WTC11 (cell line): ENCODE data around the gene TUBGCP2. TPM values are rescaled to one million over a fixed set of nuclear protein-coding genes. Genes with fewer than 3 reads are reported as not detected.

Source experiments
- ATAC-seq: fragments of 200-7000 bp; cut with Tn5 transposase; 2 replicates; pipeline ENCODE4 v1.10.0; 2021; ENCODE audit warnings: mild to moderate bottlenecking, moderate library complexity
- CTCF ChIA-PET: fragments of 300-600 bp; sonication (Branson Sonifier 250); formaldehyde crosslinking; loops from one replicate; lab custom pipeline; 2021; ENCODE audit warnings: antibody characterized with exemption; lab: Charles Lee
- POLR2A ChIA-PET: fragments of 350-600 bp; sonication (Branson Sonifier 250); formaldehyde crosslinking; loops from one replicate; lab custom pipeline; 2021; ENCODE audit warnings: antibody characterized with exemption; lab: Charles Lee
- DNase-seq: peaks from one replicate; pipeline ENCODE4 v3.0.0; 2021; ENCODE audit warnings: low spot score
- H3K27ac Mint-ChIP-seq: 2 replicates; pipeline ENCODE4 v1.8.0; 2021; ENCODE audit warnings: mixed read lengths
- H3K27me3 Mint-ChIP-seq: 2 replicates; pipeline ENCODE4 v1.8.0; 2021; ENCODE audit warnings: low read depth, mild to moderate bottlenecking, moderate library complexity, mixed read lengths
- H3K36me3 Mint-ChIP-seq: 2 replicates; pipeline ENCODE4 v1.8.0; 2021; ENCODE audit warnings: mixed read lengths
- H3K4me1 Mint-ChIP-seq: 2 replicates; pipeline ENCODE4 v1.8.0; 2022; ENCODE audit warnings: mixed read lengths
- H3K4me3 Mint-ChIP-seq: 2 replicates; pipeline ENCODE4 v1.8.0; 2021; ENCODE audit warnings: mild to moderate bottlenecking, moderate library complexity, mixed read lengths
- H3K9me3 Mint-ChIP-seq: 2 replicates; pipeline ENCODE4 v1.8.0; 2021; ENCODE audit warnings: mixed read lengths
- ETV6 ChIP-seq: sonication (generic); formaldehyde crosslinking; IDR thresholded peaks from 2 replicates; pipeline ENCODE4 v1.8.1; 2022; ENCODE audit warnings: mild to moderate bottlenecking, missing genetic modification reagents
- FOXK1 ChIP-seq: sonication (generic); formaldehyde crosslinking; IDR thresholded peaks from 2 replicates; pipeline ENCODE4 v1.8.0; 2022; ENCODE audit warnings: mild to moderate bottlenecking, moderate library complexity, missing genetic modification reagents
- ZNF396 ChIP-seq: fragments of 250-450 bp; sonication (Bioruptor Pico); IDR thresholded peaks from 2 replicates; pipeline ENCODE4 v1.8.0; 2021; ENCODE audit warnings: mild to moderate bottlenecking, moderate library complexity, borderline replicate concordance
- ZNF416 ChIP-seq: fragments of 250-450 bp; sonication (Bioruptor Pico); IDR thresholded peaks from 2 replicates; pipeline ENCODE4 v1.9.0; 2021; ENCODE audit warnings: mild to moderate bottlenecking, inconsistent platforms
- total RNA-seq: library from RNA; stranded (reverse); gene quantifications from 3 replicates; pipeline ENCODE4 v1.2.3, GENCODE V29; 2021
- TF ChIP-seq, protein P1 (sequence below): sonication (generic); formaldehyde crosslinking; IDR thresholded peaks from 2 replicates; pipeline ENCODE4 v1.8.1; 2022; ENCODE audit warnings: low read depth, missing genetic modification reagents, borderline replicate concordance
- TF ChIP-seq, protein P2 (sequence below): sonication (generic); formaldehyde crosslinking; IDR thresholded peaks from 2 replicates; pipeline ENCODE4 v1.8.1; 2023; ENCODE audit warnings: mild to moderate bottlenecking, missing genetic modification reagents, moderate library complexity
- TF ChIP-seq, protein P3 (sequence below): sonication (generic); formaldehyde crosslinking; IDR thresholded peaks from 2 replicates; pipeline ENCODE4 v1.8.1; 2023; ENCODE audit warnings: mild to moderate bottlenecking, missing genetic modification reagents
- TF ChIP-seq, protein P4 (sequence below): sonication (generic); formaldehyde crosslinking; IDR thresholded peaks from 2 replicates; pipeline ENCODE4 v1.8.1; 2022; ENCODE audit warnings: mild to moderate bottlenecking, moderate library complexity, missing genetic modification reagents
- TF ChIP-seq, protein P5 (sequence below): fragments of 250-450 bp; sonication (Bioruptor Pico); IDR thresholded peaks from 2 replicates; pipeline ENCODE4 v1.9.0; 2021; ENCODE audit warnings: mild to moderate bottlenecking
- TF ChIP-seq, protein P6 (sequence below): sonication (generic); formaldehyde crosslinking; IDR thresholded peaks from 2 replicates; pipeline ENCODE4 v1.8.0; 2022; ENCODE audit warnings: mild to moderate bottlenecking, missing genetic modification reagents
- TF ChIP-seq, protein P7 (sequence below): fragments of 250-450 bp; sonication (Bioruptor Pico); IDR thresholded peaks from 2 replicates; pipeline ENCODE4 v2.1.2; 2022; ENCODE audit warnings: mild to moderate bottlenecking, moderate library complexity
- TF ChIP-seq, protein P8 (sequence below): fragments of 200-600 bp; IDR thresholded peaks from 2 replicates; pipeline ENCODE4 v1.8.0; 2022; ENCODE audit warnings: antibody characterized with exemption
- TF ChIP-seq, protein P9 (sequence below): fragments of 250-450 bp; sonication (Bioruptor Pico); IDR thresholded peaks from 2 replicates; pipeline ENCODE4 v1.9.0; 2021; ENCODE audit warnings: moderate library complexity, mild to moderate bottlenecking, inconsistent platforms, borderline replicate concordance
- TF ChIP-seq, protein P10 (sequence below): sonication (generic); formaldehyde crosslinking; IDR thresholded peaks from 2 replicates; pipeline ENCODE4 v1.8.1; 2022; ENCODE audit warnings: mild to moderate bottlenecking, missing genetic modification reagents, moderate library complexity, borderline replicate concordance

The TUBGCP2 gene
- total RNA-seq, 1 experiment from 2014 or later = 62.5 TPM

DNA sequence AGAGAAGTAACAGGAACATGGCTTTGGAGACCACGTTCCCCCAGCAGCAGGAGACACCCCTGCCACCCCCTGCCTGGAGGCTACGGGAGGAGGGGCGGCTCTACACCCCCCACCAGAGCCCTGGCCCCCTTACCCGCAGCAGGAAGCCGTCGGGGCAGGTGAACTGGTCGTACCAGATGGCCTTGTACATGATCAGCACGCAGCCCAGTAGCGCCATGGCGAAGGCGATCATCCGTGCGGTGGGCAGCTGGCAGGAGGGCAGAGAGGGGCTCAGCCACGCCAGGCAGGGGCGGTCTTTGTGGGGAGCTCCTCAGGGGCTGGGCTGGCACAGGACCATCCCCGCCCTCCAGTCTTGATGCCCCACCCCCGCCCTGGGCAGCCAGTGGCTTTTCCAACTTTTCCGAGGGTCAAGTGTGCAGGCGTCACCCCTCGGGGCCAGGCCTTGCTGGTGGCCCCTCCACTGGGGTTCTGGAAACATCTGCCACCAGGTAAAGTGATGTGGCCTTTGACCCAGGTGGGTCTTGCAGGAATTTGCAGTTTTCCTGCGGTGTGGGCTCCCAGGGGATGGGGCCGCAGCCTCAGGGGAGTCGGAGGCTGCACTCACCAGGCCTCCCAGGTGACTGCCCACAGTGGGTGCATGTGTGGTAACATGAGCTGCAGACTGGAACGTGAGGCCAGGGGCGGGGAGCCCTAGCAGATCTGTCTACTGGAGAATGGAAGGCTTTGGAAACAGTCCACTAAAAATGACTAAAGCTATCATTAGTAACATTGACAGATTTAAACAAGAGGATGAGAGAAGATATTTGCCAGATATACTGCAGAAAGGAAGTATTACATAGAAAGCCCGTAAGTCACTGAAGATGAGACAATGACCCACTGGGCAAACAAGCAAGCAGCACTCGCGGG, 18.3 kb upstream of the TUBGCP2 start:
- ChIA-PET CTCF (interaction anchor here (0.7 to 4.1 kb wide), 4 partner anchors 8 to 34 kb away, joined by 3 to 25 read pairs (median 13); no protein-coding TSS in a partner anchor), POLR2A (no interaction called here)
- no peak for DNase-seq
- H3K4me1 Mint-ChIP-seq = peaks cover 14% of the 10 kb centered on the region
- peaks cover 3% of the 10 kb centered on the region; the same call in 1 of the 2 replicates for H3K9me3 Mint-ChIP-seq
- peaks cover 76% of the 10 kb centered on the region for H3K27me3 Mint-ChIP-seq
- TF ChIP-seq, protein P1, sequence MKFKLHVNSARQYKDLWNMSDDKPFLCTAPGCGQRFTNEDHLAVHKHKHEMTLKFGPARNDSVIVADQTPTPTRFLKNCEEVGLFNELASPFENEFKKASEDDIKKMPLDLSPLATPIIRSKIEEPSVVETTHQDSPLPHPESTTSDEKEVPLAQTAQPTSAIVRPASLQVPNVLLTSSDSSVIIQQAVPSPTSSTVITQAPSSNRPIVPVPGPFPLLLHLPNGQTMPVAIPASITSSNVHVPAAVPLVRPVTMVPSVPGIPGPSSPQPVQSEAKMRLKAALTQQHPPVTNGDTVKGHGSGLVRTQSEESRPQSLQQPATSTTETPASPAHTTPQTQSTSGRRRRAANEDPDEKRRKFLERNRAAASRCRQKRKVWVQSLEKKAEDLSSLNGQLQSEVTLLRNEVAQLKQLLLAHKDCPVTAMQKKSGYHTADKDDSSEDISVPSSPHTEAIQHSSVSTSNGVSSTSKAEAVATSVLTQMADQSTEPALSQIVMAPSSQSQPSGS (CRISPR knock-in tag) = no peak
- TF ChIP-seq, protein P2, sequence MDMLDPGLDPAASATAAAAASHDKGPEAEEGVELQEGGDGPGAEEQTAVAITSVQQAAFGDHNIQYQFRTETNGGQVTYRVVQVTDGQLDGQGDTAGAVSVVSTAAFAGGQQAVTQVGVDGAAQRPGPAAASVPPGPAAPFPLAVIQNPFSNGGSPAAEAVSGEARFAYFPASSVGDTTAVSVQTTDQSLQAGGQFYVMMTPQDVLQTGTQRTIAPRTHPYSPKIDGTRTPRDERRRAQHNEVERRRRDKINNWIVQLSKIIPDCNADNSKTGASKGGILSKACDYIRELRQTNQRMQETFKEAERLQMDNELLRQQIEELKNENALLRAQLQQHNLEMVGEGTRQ (CRISPR knock-in tag) = no peak
- TF ChIP-seq ZNF416 (CRISPR knock-in tag) = no peak
- TF ChIP-seq, protein P3, sequence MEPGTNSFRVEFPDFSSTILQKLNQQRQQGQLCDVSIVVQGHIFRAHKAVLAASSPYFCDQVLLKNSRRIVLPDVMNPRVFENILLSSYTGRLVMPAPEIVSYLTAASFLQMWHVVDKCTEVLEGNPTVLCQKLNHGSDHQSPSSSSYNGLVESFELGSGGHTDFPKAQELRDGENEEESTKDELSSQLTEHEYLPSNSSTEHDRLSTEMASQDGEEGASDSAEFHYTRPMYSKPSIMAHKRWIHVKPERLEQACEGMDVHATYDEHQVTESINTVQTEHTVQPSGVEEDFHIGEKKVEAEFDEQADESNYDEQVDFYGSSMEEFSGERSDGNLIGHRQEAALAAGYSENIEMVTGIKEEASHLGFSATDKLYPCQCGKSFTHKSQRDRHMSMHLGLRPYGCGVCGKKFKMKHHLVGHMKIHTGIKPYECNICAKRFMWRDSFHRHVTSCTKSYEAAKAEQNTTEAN = no peak
- TF ChIP-seq, protein P4, sequence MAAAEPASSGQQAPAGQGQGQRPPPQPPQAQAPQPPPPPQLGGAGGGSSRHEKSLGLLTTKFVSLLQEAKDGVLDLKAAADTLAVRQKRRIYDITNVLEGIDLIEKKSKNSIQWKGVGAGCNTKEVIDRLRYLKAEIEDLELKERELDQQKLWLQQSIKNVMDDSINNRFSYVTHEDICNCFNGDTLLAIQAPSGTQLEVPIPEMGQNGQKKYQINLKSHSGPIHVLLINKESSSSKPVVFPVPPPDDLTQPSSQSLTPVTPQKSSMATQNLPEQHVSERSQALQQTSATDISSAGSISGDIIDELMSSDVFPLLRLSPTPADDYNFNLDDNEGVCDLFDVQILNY (CRISPR knock-in tag) = no peak
- TF ChIP-seq, protein P5, sequence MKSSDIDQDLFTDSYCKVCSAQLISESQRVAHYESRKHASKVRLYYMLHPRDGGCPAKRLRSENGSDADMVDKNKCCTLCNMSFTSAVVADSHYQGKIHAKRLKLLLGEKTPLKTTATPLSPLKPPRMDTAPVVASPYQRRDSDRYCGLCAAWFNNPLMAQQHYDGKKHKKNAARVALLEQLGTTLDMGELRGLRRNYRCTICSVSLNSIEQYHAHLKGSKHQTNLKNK (CRISPR knock-in tag) = no peak
- TF ChIP-seq, protein P6, sequence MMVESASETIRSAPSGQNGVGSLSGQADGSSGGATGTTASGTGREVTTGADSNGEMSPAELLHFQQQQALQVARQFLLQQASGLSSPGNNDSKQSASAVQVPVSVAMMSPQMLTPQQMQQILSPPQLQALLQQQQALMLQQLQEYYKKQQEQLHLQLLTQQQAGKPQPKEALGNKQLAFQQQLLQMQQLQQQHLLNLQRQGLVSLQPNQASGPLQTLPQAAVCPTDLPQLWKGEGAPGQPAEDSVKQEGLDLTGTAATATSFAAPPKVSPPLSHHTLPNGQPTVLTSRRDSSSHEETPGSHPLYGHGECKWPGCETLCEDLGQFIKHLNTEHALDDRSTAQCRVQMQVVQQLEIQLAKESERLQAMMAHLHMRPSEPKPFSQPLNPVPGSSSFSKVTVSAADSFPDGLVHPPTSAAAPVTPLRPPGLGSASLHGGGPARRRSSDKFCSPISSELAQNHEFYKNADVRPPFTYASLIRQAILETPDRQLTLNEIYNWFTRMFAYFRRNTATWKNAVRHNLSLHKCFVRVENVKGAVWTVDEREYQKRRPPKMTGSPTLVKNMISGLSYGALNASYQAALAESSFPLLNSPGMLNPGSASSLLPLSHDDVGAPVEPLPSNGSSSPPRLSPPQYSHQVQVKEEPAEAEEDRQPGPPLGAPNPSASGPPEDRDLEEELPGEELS (CRISPR knock-in tag) = no peak
- no peak for TF ChIP-seq ZNF396 (CRISPR knock-in tag)
- TF ChIP-seq, protein P7, sequence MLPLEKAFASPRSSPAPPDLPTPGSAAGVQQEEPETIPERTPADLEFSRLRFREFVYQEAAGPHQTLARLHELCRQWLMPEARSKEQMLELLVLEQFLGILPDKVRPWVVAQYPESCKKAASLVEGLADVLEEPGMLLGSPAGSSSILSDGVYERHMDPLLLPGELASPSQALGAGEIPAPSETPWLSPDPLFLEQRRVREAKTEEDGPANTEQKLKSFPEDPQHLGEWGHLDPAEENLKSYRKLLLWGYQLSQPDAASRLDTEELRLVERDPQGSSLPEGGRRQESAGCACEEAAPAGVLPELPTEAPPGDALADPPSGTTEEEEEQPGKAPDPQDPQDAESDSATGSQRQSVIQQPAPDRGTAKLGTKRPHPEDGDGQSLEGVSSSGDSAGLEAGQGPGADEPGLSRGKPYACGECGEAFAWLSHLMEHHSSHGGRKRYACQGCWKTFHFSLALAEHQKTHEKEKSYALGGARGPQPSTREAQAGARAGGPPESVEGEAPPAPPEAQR (CRISPR knock-in tag) = no peak
- TF ChIP-seq, protein P8, sequence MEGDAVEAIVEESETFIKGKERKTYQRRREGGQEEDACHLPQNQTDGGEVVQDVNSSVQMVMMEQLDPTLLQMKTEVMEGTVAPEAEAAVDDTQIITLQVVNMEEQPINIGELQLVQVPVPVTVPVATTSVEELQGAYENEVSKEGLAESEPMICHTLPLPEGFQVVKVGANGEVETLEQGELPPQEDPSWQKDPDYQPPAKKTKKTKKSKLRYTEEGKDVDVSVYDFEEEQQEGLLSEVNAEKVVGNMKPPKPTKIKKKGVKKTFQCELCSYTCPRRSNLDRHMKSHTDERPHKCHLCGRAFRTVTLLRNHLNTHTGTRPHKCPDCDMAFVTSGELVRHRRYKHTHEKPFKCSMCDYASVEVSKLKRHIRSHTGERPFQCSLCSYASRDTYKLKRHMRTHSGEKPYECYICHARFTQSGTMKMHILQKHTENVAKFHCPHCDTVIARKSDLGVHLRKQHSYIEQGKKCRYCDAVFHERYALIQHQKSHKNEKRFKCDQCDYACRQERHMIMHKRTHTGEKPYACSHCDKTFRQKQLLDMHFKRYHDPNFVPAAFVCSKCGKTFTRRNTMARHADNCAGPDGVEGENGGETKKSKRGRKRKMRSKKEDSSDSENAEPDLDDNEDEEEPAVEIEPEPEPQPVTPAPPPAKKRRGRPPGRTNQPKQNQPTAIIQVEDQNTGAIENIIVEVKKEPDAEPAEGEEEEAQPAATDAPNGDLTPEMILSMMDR = no peak
- TF ChIP-seq, protein P9, sequence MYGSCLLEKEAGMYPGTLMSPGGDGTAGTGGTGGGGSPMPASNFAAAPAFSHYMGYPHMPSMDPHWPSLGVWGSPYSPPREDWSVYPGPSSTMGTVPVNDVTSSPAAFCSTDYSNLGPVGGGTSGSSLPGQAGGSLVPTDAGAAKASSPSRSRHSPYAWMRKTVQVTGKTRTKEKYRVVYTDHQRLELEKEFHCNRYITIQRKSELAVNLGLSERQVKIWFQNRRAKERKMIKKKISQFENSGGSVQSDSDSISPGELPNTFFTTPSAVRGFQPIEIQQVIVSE (CRISPR knock-in tag) = no peak
- no peak for TF ChIP-seq FOXK1
- TF ChIP-seq ETV6 (CRISPR knock-in tag) = no peak
- TF ChIP-seq, protein P10, sequence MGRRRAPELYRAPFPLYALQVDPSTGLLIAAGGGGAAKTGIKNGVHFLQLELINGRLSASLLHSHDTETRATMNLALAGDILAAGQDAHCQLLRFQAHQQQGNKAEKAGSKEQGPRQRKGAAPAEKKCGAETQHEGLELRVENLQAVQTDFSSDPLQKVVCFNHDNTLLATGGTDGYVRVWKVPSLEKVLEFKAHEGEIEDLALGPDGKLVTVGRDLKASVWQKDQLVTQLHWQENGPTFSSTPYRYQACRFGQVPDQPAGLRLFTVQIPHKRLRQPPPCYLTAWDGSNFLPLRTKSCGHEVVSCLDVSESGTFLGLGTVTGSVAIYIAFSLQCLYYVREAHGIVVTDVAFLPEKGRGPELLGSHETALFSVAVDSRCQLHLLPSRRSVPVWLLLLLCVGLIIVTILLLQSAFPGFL (CRISPR knock-in tag) = no peak
- H3K4me3 Mint-ChIP-seq = no peak overlapping the region
- no peaks in the 10 kb centered on the region for H3K36me3 Mint-ChIP-seq
- no peak overlapping the region for H3K27ac Mint-ChIP-seq
- ATAC-seq = no peak
